GM12892 (cell line): ENCODE results near the gene LASP1NB.

Experiments
- POLR2A ChIP-seq: IDR thresholded peaks from 2 replicates; pipeline ENCODE4 v1.6.1; 2011; ENCODE audit warnings: low read depth, low read length, control low read depth
- POLR2AphosphoS5 ChIP-seq: IDR thresholded peaks from 2 replicates; pipeline ENCODE4 v1.6.1; 2011; ENCODE audit warnings: low read depth, low read length, control low read depth

DNA sequence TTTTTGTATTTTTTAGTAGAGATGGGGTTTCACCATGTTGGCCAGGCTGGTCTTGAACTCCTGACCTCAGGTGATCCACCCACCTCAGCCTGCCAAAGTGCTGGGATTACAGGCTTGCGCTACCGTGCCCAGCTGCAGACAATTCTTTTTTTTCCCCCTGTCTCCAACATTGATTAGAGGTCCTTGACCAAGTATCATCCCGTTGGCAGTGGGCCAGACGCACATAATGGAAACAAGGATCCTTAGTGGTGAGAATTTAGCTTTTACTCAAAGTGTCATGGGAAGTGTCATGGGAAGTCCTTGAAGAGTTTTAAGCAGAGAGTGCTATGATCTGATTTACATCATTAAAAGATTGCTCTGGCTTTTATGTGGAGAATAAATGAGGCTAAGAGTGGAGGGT is 43.9 kb downstream of the LASP1NB start:
- no peak for TF ChIP-seq POLR2A
- no peak for TF ChIP-seq POLR2AphosphoS5
